GM12878 (cell line): Measurements from ENCODE around the gene RUSC1. TPM values are rescaled to one million over a fixed set of nuclear protein-coding genes. Genes with fewer than 3 reads are reported as not detected.

Source experiments
- ATAC-seq: fragments of 200-7000 bp; cut with Tn5 transposase; 3 replicates; pipeline ENCODE4 v1.9.1; 2020; ENCODE audit warnings: mild to moderate bottlenecking, moderate library complexity
- BruUV-seq: library from RNA; stranded (reverse); fragments of 400-500 nt; replicated peaks from 2 replicates; lab custom pipeline; 2021; lab: Mats Ljungman, UMichigan
- CTCF ChIA-PET: fragments of 300-600 bp; sonication (Branson Sonifier 250); formaldehyde crosslinking; extraction: SDS; loops from one replicate; lab custom pipeline; 2021; ENCODE audit warnings: inconsistent platforms; lab: Yijun Ruan, JAX
- POLR2A ChIA-PET: fragments of 350-600 bp; formaldehyde crosslinking; extraction: SDS; loops from one replicate; lab custom pipeline; 2021; ENCODE audit warnings: inconsistent platforms; lab: Charles Lee
- RAD21 ChIA-PET: fragments of 300-600 bp; sonication (Branson Sonifier 250); formaldehyde crosslinking; loops from one replicate; lab custom pipeline; 2023; ENCODE audit warnings: antibody characterized with exemption; ENCODE audit not compliant: unreplicated experiment; lab: Charles Lee
- SMC1A ChIA-PET: fragments of 300-600 bp; sonication (Branson Sonifier 250); formaldehyde crosslinking; loops from one replicate; lab custom pipeline; 2023; ENCODE audit not compliant: unreplicated experiment, uncharacterized antibody; lab: Charles Lee
- DNase-seq: peaks from one replicate; pipeline ENCODE4 v3.0.0-alpha.2; 2011; ENCODE audit warnings: low read depth, low spot score
- FAIRE-seq: peaks from 3 replicates; lab custom pipeline; 2011; peaks lifted over from hg19 to GRCh38; lab: Jason Lieb, UNC
- H2AFZ ChIP-seq: 2 replicates; pipeline ENCODE4 v1.6.0; 2011; ENCODE audit warnings: low read depth, low read length, control low read depth; ENCODE audit not compliant: control insufficient read depth
- H3K27ac ChIP-seq: 2 replicates; pipeline ENCODE4 v1.5.1; 2011; ENCODE audit warnings: control low read depth; ENCODE audit not compliant: control insufficient read depth, insufficient read depth
- H3K27me3 ChIP-seq, 2 experiments: replicated peaks in 1 of 2; 2 replicates each; pipeline versions ENCODE4 v1.6.0 to v1.6.1; 2011; ENCODE audit warnings: low read length in 1 of 2; ENCODE audit not compliant: control insufficient read depth in 2 of 2, insufficient read depth in 2 of 2
- H3K36me3 ChIP-seq, 2 experiments: 2 replicates each; pipeline ENCODE4 v1.5.1; 2011; ENCODE audit warnings: low read length in 1 of 2; ENCODE audit not compliant: control insufficient read depth in 2 of 2, insufficient read depth in 2 of 2
- H3K4me1 ChIP-seq: 2 replicates; pipeline ENCODE4 v1.6.1; 2011; ENCODE audit warnings: mild to moderate bottlenecking, low read length, moderate library complexity, mixed read lengths; ENCODE audit not compliant: control insufficient read depth, insufficient read depth
- H3K4me2 ChIP-seq: 2 replicates; pipeline ENCODE4 v1.6.0; 2011; ENCODE audit warnings: control low read depth; ENCODE audit not compliant: control insufficient read depth, insufficient read depth
- H3K4me3 ChIP-seq: fragments of 200-600 bp; sonication (generic); 2 replicates; pipeline ENCODE4 v1.5.1; 2016
- H3K79me2 ChIP-seq: 2 replicates; pipeline ENCODE4 v1.6.0; 2011; ENCODE audit warnings: low read length; ENCODE audit not compliant: control insufficient read depth, insufficient read depth
- H3K9ac ChIP-seq: 2 replicates; pipeline ENCODE4 v1.8.0; 2011; ENCODE audit warnings: low read length, control low read depth, mixed read lengths; ENCODE audit not compliant: control insufficient read depth, insufficient read depth
- H3K9me3 ChIP-seq: replicated peaks from 3 replicates; pipeline ENCODE4 v1.5.1; 2011; ENCODE audit warnings: mild to moderate bottlenecking, low read length; ENCODE audit not compliant: control insufficient read depth, insufficient read depth
- H4K20me1 ChIP-seq: 2 replicates; pipeline ENCODE4 v1.6.0; 2011; ENCODE audit not compliant: control insufficient read depth, insufficient read depth
- EGR1 ChIP-seq, 2 experiments: IDR thresholded peaks; 1 replicate in 1 of 2; 2 replicates in 1 of 2; pipeline ENCODE4 v1.6.1; 2011 to 2012; ENCODE audit warnings: low read depth in 2 of 2, low read length in 2 of 2, borderline replicate concordance in 1 of 2, mild to moderate bottlenecking in 1 of 2, moderate library complexity in 1 of 2
- IKZF2 ChIP-seq, 2 experiments: fragments of 450-650 bp; IDR thresholded peaks; 2 replicates each; pipeline ENCODE4 v1.6.1; 2017; ENCODE audit warnings: mild to moderate bottlenecking in 2 of 2, moderate library complexity in 2 of 2
- NFYB ChIP-seq: IDR thresholded peaks from 2 replicates; pipeline ENCODE4 v1.6.1; 2011; ENCODE audit warnings: low read depth, mild to moderate bottlenecking, low read length, improper control_type of control experiment, moderate library complexity; ENCODE audit not compliant: insufficient read depth
- POU2F2 ChIP-seq: IDR thresholded peaks from 3 replicates; pipeline ENCODE4 v1.6.1; 2011; ENCODE audit warnings: low read depth, mild to moderate bottlenecking, low read length, borderline replicate concordance
- SUPT20H ChIP-seq: IDR thresholded peaks from 2 replicates; pipeline ENCODE4 v1.6.1; 2011; ENCODE audit warnings: low read depth, mild to moderate bottlenecking, low read length, moderate library complexity, borderline replicate concordance; ENCODE audit not compliant: control insufficient read depth
- WGBS: methylation state at CpG from one replicate; pipeline ENCODE4 v1.1.6; 2016; ENCODE audit warnings: low lambda C conversion rate; ENCODE audit not compliant: insufficient replicate concordance, insufficient coverage; ENCODE audit errors: missing lambda C conversion rate; 5-methylcytosine and 5-hydroxymethylcytosine counted together
- in situ Hi-C: fragments of 300-500 bp; cut with MboI; formaldehyde crosslinking; loops from 9 replicates; pipeline ENCODE4 v1.14.3; 2018; ENCODE audit warnings: mixed read lengths
- intact Hi-C: fragments of 100-400 bp; cut with micrococcal nuclease; formaldehyde crosslinking; loops from one replicate; pipeline ENCODE4 v1.14.2; 2022; ENCODE audit not compliant: unreplicated experiment
- polyA plus RNA-seq, 11 experiments: library from polyadenylated mRNA; depleted of rRNA in 4 of 11; unstranded in 6 of 11; stranded (reverse) in 5 of 11; fragments of >200 nt; fragmentation: Nextera tagmentation in 4 of 11; fragmentation: Illumina TruSeq in 1 of 11; extraction: Ambion mirVana in 4 of 11; extraction: Trizol in 1 of 11; gene quantifications; 1 replicate in 1 of 11; 2 replicates in 10 of 11; pipeline versions ENCODE4 v1.2.1 to v1.2.3, GENCODE V29; 2011 to 2016; ENCODE audit warnings: inconsistent platforms in 2 of 11, missing spikeins in 2 of 11, low read depth in 1 of 11
- total RNA-seq, 4 experiments: library from RNA; depleted of rRNA in 3 of 4; stranded (reverse); fragments of >200 nt in 3 of 4; fragmentation: Illumina TruSeq in 1 of 4; extraction: Trizol in 1 of 4; gene quantifications; 2 replicates each; pipeline versions ENCODE4 v1.2.1 to v1.2.3, GENCODE V29; 2013 to 2021
- TF ChIP-seq, protein P1 (sequence below): fragments of 450-650 bp; IDR thresholded peaks from 2 replicates; pipeline ENCODE4 v1.6.1; 2016; ENCODE audit warnings: mild to moderate bottlenecking
- TF ChIP-seq, protein P2 (sequence below): IDR thresholded peaks from 2 replicates; pipeline ENCODE4 v1.6.1; 2012; ENCODE audit warnings: low read depth, low read length, improper control_type of control experiment

RUSC1 gene
- total and polyA plus RNA-seq, 10 of the 15 experiments (the other 5 are each of a cell fraction or from before 2014, with no cell fraction given): 1.1 to 23.7 (median 12.3) TPM

DNA sequence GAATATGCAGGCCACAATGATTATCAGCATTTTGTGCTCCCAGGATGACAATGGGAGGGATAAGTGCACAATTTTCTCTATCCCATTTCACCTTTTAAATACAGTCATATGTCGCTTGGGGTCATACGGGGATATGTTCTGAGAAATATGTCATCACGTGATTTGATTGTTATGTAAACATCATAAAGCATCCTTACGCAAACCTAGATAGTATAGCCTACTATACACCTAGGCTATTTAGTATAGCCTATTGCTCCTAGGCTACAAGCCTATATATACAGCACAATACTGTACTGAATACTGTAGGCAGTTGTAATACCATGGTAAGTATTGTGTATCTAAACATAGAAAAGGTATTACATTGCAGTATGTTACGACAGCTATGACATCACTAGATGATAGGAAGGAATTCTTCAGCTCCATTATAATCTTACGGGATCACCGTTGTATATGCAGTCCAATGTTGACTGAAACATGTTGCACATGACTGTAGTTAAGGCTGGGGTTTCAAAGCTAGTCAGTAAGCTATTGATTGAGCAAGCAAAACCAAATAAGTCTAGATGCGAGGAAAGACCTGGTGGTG lies 18.9 kb downstream of the RUSC1 start:
- SMC1A ChIA-PET: interaction anchor here (0.6 to 2.1 kb wide), 4 partner anchors 16 to 88 kb away, joined by 3 to 5 read pairs (median 4); no protein-coding TSS in a partner anchor
- no TSS peak for BruUV-seq
- Histone ChIP-seq H3K4me1 (no peaks in the 10 kb centered on the region), H3K4me2 (no peak overlapping the region), H4K20me1 (no peaks in the 10 kb centered on the region), H2AFZ (no peak overlapping the region), H3K9ac (no peak overlapping the region), H3K27me3 (no peaks in the 10 kb centered on the region), H3K9me3 (no peaks in the 10 kb centered on the region), H3K36me3 (peaks cover 14 to 28% of the 10 kb centered on the region in 2 experiments), H3K4me3 (no peak overlapping the region), H3K27ac (no peak overlapping the region), H3K79me2 (no peaks in the 10 kb centered on the region)
- in situ Hi-C loops: no loop called here
- WGBS: 99% methylated on average over 8 of the region's 8 CpGs
- FAIRE-seq (no peak), ATAC-seq (no peak), DNase-seq (no peak)
- CTCF ChIA-PET: interaction anchor here (3.4 kb wide), 1 partner anchor 88 kb away, joined by 18 read pairs; no protein-coding TSS in a partner anchor
- RAD21 ChIA-PET: interaction anchor here (1.6 kb wide), 1 partner anchor 9 kb away, joined by 5 read pairs; no protein-coding TSS in a partner anchor
- POLR2A ChIA-PET: interaction anchor here (0.7 to 1.2 kb wide), 3 partner anchors 17 to 180 kb away, joined by 3 read pairs; no protein-coding TSS in a partner anchor
- TF ChIP-seq POU2F2 (no peak), IKZF2 (IDR thresholded peaks at IDR 0.05) (no peak), SUPT20H (no peak), NFYB (no peak), EGR1 (IDR thresholded peaks at IDR 0.05; ENCODE audit: borderline replicate concordance in 1 of 2, low read depth in 2 of 2, low read length in 2 of 2) (no peak)
- TF ChIP-seq, protein P1, sequence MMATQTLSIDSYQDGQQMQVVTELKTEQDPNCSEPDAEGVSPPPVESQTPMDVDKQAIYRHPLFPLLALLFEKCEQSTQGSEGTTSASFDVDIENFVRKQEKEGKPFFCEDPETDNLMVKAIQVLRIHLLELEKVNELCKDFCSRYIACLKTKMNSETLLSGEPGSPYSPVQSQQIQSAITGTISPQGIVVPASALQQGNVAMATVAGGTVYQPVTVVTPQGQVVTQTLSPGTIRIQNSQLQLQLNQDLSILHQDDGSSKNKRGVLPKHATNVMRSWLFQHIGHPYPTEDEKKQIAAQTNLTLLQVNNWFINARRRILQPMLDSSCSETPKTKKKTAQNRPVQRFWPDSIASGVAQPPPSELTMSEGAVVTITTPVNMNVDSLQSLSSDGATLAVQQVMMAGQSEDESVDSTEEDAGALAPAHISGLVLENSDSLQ: no peak
- TF ChIP-seq, protein P2, sequence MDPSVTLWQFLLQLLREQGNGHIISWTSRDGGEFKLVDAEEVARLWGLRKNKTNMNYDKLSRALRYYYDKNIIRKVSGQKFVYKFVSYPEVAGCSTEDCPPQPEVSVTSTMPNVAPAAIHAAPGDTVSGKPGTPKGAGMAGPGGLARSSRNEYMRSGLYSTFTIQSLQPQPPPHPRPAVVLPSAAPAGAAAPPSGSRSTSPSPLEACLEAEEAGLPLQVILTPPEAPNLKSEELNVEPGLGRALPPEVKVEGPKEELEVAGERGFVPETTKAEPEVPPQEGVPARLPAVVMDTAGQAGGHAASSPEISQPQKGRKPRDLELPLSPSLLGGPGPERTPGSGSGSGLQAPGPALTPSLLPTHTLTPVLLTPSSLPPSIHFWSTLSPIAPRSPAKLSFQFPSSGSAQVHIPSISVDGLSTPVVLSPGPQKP: no peak
- intact Hi-C loops: no loop called here
